H9 (cell line): Measurements from ENCODE around the gene BANF1. TPM values are rescaled to one million over a fixed set of nuclear protein-coding genes. Genes with fewer than 3 reads are reported as not detected.
"Not testable (repeated sequence)": the region's sequence is repeated elsewhere in the genome, so short reads cannot be mapped to it uniquely, and the experiment has no call there.

Experiments used
- DNase-seq: peaks from one replicate; pipeline ENCODE4 v3.0.0-alpha.2; 2017
- H2AFZ ChIP-seq: one replicate; pipeline ENCODE4 v1.6.1; 2013; ENCODE audit warnings: mild to moderate bottlenecking, low read length, control low read depth, moderate library complexity
- H2AK5ac ChIP-seq: 2 replicates; pipeline ENCODE4 v1.6.1; 2013; ENCODE audit warnings: low read length, control low read depth, mixed read lengths; ENCODE audit not compliant: insufficient read length
- H2BK120ac ChIP-seq: one replicate; pipeline ENCODE4 v1.6.1; 2013; ENCODE audit warnings: low read depth, mild to moderate bottlenecking, low read length, control low read depth, inconsistent platforms; ENCODE audit not compliant: poor library complexity, severe bottlenecking
- H2BK12ac ChIP-seq: 2 replicates; pipeline ENCODE4 v1.6.1; 2013; ENCODE audit warnings: low read length, control low read depth, mixed read lengths, low read depth; ENCODE audit not compliant: insufficient read length
- H2BK15ac ChIP-seq: 2 replicates; pipeline ENCODE4 v1.6.1; 2013; ENCODE audit warnings: low read depth, low read length, control low read depth
- H2BK20ac ChIP-seq: one replicate; pipeline ENCODE4 v1.6.1; 2013; ENCODE audit warnings: low read depth, mild to moderate bottlenecking, low read length, control low read depth, inconsistent platforms; ENCODE audit not compliant: poor library complexity, severe bottlenecking
- H2BK5ac ChIP-seq: 2 replicates; pipeline ENCODE4 v1.6.1; 2013; ENCODE audit warnings: low read length, control low read depth, mixed read lengths; ENCODE audit not compliant: insufficient read length
- H3K14ac ChIP-seq: 2 replicates; pipeline ENCODE4 v1.6.1; 2013; ENCODE audit warnings: low read length, control low read depth; ENCODE audit not compliant: insufficient read depth
- H3K18ac ChIP-seq: 2 replicates; pipeline ENCODE4 v1.6.1; 2013; ENCODE audit warnings: low read depth, mild to moderate bottlenecking, mixed read lengths, low read length, control low read depth; ENCODE audit not compliant: insufficient read length
- H3K23ac ChIP-seq: 2 replicates; pipeline ENCODE4 v1.6.1; 2013; ENCODE audit warnings: low read length, control low read depth, mixed read lengths, low read depth; ENCODE audit not compliant: insufficient read length
- H3K23me2 ChIP-seq: 2 replicates; pipeline ENCODE4 v1.6.1; 2013; ENCODE audit warnings: low read depth, mild to moderate bottlenecking, mixed read lengths, low read length, control low read depth; ENCODE audit not compliant: insufficient read length, poor library complexity, severe bottlenecking
- H3K27ac ChIP-seq: 2 replicates; pipeline ENCODE4 v1.5.1; 2013; ENCODE audit warnings: low read length, control low read depth, mixed read lengths, low read depth; ENCODE audit not compliant: insufficient read length
- H3K27me3 ChIP-seq: 2 replicates; pipeline ENCODE4 v1.6.1; 2013; ENCODE audit warnings: low read length, control low read depth, inconsistent platforms; ENCODE audit not compliant: insufficient read depth
- H3K4ac ChIP-seq: 2 replicates; pipeline ENCODE4 v1.6.1; 2013; ENCODE audit warnings: low read depth, mild to moderate bottlenecking, control low read depth, inconsistent platforms, low read length, moderate library complexity
- H3K4me1 ChIP-seq: 2 replicates; pipeline ENCODE4 v1.6.1; 2013; ENCODE audit warnings: low read length, control low read depth, inconsistent platforms; ENCODE audit not compliant: insufficient read depth
- H3K4me2 ChIP-seq: 2 replicates; pipeline ENCODE4 v1.6.1; 2013; ENCODE audit warnings: low read length, control low read depth, mixed read lengths; ENCODE audit not compliant: insufficient read length, insufficient read depth
- H3K56ac ChIP-seq: 2 replicates; pipeline ENCODE4 v1.6.1; 2013; ENCODE audit warnings: low read depth, mild to moderate bottlenecking, mixed read lengths, low read length, control low read depth; ENCODE audit not compliant: insufficient read length
- H3K79me1 ChIP-seq: 2 replicates; pipeline ENCODE4 v1.6.1; 2013; ENCODE audit warnings: low read depth, mild to moderate bottlenecking, moderate library complexity, low read length, control low read depth, inconsistent platforms; ENCODE audit not compliant: insufficient read depth, poor library complexity, severe bottlenecking
- H3K79me2 ChIP-seq: 2 replicates; pipeline ENCODE4 v1.6.1; 2013; ENCODE audit warnings: low read length, control low read depth, inconsistent platforms; ENCODE audit not compliant: insufficient read depth
- H3K9ac ChIP-seq: 2 replicates; pipeline ENCODE4 v1.6.1; 2013; ENCODE audit warnings: low read length, control low read depth, mixed read lengths; ENCODE audit not compliant: insufficient read length; ENCODE audit errors: extremely low read depth
- H3K9me3 ChIP-seq: one replicate; pipeline ENCODE4 v1.6.1; 2013; ENCODE audit warnings: low read depth, low read length, inconsistent platforms; ENCODE audit not compliant: control insufficient read depth
- H3T11ph ChIP-seq: one replicate; pipeline ENCODE4 v1.6.1; 2013; ENCODE audit warnings: mild to moderate bottlenecking, low read length, control low read depth, inconsistent platforms
- H4K20me1 ChIP-seq: one replicate; pipeline ENCODE4 v1.6.1; 2013; ENCODE audit not compliant: control insufficient read depth, insufficient read length, insufficient read depth
- H4K5ac ChIP-seq: 2 replicates; pipeline ENCODE4 v1.6.1; 2013; ENCODE audit warnings: low read depth, mild to moderate bottlenecking, mixed read lengths, low read length, control low read depth; ENCODE audit not compliant: insufficient read length
- H4K8ac ChIP-seq: replicated peaks from 2 replicates; pipeline ENCODE4 v1.6.1; 2013; ENCODE audit warnings: low read length, control low read depth, mixed read lengths, low read depth; ENCODE audit not compliant: insufficient read length
- H4K91ac ChIP-seq: 2 replicates; pipeline ENCODE4 v1.6.1; 2013; ENCODE audit warnings: low read depth, mild to moderate bottlenecking, moderate library complexity, mixed read lengths, low read length, control low read depth; ENCODE audit not compliant: insufficient read length
- H3K27ac Mint-ChIP-seq, 3 experiments: 2 replicates in 2 of 3; 3 replicates in 1 of 3; pipeline ENCODE4 v1.8.0; 2020 to 2021; ENCODE audit warnings: mixed read lengths in 3 of 3, mild to moderate bottlenecking in 1 of 3, moderate library complexity in 1 of 3
- H3K27me3 Mint-ChIP-seq: 2 replicates; pipeline ENCODE4 v1.8.0; 2021; ENCODE audit warnings: low read depth, mild to moderate bottlenecking, moderate library complexity, mixed read lengths
- H3K36me3 Mint-ChIP-seq, 3 experiments: 2 replicates in 2 of 3; 3 replicates in 1 of 3; pipeline ENCODE4 v1.8.0; 2020 to 2021; ENCODE audit warnings: low read depth in 3 of 3, mixed read lengths in 3 of 3; ENCODE audit not compliant: insufficient read depth in 1 of 3
- H3K4me1 Mint-ChIP-seq, 2 experiments: 2 replicates each; pipeline ENCODE4 v1.8.0; 2020; ENCODE audit warnings: mixed read lengths in 2 of 2
- H3K4me3 Mint-ChIP-seq, 2 experiments: 2 replicates in 1 of 2; 3 replicates in 1 of 2; pipeline ENCODE4 v1.8.0; 2020 to 2021; ENCODE audit warnings: mild to moderate bottlenecking in 2 of 2, mixed read lengths in 2 of 2, moderate library complexity in 1 of 2
- H3K9me3 Mint-ChIP-seq, 2 experiments: 2 replicates in 1 of 2; 3 replicates in 1 of 2; pipeline ENCODE4 v1.8.0; 2020; ENCODE audit warnings: mild to moderate bottlenecking in 2 of 2, mixed read lengths in 2 of 2, moderate library complexity in 1 of 2
- WGBS: extraction: QIAGEN DNeasy Blood & Tissue Kit; methylation state at CpG from one replicate; pipeline ENCODE4 v1.1.7; 2013; ENCODE audit warnings: missing lambda C conversion rate, low lambda C conversion rate, mixed read lengths; ENCODE audit not compliant: insufficient read length; ENCODE audit errors: extremely low coverage; 5-methylcytosine and 5-hydroxymethylcytosine counted together
- total RNA-seq: library from RNA; stranded (reverse); gene quantifications from 2 replicates; pipeline ENCODE4 v1.2.1, GENCODE V29; 2021
- TF ChIP-seq, protein P1 (sequence below): fragments of 200-600 bp; sonication (generic); conservative IDR thresholded peaks from 3 replicates; pipeline ENCODE4 v1.8.0; 2021; ENCODE audit warnings: antibody characterized with exemption, mild to moderate bottlenecking

BANF1 gene
- total RNA-seq, 1 experiment from 2014 or later = 346 TPM

DNA sequence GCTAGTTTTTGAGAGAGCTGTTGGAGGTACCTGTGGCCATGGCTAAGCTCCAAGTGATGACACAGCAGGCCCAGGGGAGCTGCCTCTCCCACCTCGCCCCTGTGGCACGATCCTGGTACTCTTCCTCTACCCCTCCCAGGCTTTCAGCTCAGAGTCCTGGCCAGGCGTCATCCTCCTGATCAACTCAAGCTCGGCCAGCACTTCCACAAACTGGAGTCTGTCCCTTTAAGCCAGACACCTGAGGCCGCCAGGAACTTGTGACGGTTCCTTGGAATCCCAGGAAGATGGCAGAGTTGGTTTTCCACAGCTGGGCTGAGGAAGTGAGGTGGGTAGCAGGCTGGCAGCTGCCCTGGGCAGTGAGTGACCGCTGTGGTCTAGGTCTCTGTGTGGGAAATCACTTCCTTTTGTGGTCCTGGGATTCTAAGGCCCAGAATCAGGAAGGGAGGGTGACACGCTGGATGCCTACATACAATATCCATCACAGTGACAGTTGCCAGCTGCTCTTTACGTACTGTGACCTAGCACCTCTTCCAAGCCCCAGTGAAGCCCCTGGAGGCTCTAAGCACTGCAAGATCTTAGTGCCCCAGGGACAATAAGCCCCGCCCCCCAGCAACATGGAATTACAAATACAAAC lies 6.3 kb downstream of the BANF1 start:
- no peak overlapping the region for H4K91ac ChIP-seq
- H3K9me3 ChIP-seq = no peaks in the 10 kb centered on the region
- no peak overlapping the region for H3K14ac ChIP-seq
- H2BK120ac ChIP-seq = no peak overlapping the region
- H3K56ac ChIP-seq = no peak overlapping the region
- no peak for DNase-seq
- H3K36me3 Mint-ChIP-seq = peaks cover 5 to 23% (median 17%) of the 10 kb centered on the region in 3 experiments; a peak in 5 of 7 replicates
- no CpG with 5 or more reads among the region's 10 CpGs for WGBS
- H3K79me1 ChIP-seq = no peaks in the 10 kb centered on the region
- peaks cover 16 to 30% of the 10 kb centered on the region in 2 experiments for H3K4me1 Mint-ChIP-seq
- H4K5ac ChIP-seq = no peak overlapping the region
- H2AFZ ChIP-seq = no peak overlapping the region
- no peak overlapping the region for H3K4ac ChIP-seq
- H3K4me3 Mint-ChIP-seq = no peak overlapping the region
- H3K9ac ChIP-seq = no peak overlapping the region
- H4K8ac ChIP-seq = no peak overlapping the region
- peaks cover 4% of the 10 kb centered on the region; the same call in 1 of the 2 replicates for H3K27me3 ChIP-seq
- no peak overlapping the region for H3K18ac ChIP-seq
- H3K27ac ChIP-seq = no peak overlapping the region
- no peak overlapping the region for H3T11ph ChIP-seq
- H3K27ac Mint-ChIP-seq = no peak overlapping the region; a peak in 1 of 7 replicates
- no peaks in the 10 kb centered on the region for H3K4me1 ChIP-seq
- H2AK5ac ChIP-seq = no peak overlapping the region
- H3K23me2 ChIP-seq = peaks cover 5% of the 10 kb centered on the region
- H3K4me2 ChIP-seq = no peak overlapping the region
- no peaks in the 10 kb centered on the region for H3K79me2 ChIP-seq
- H3K27me3 Mint-ChIP-seq = no peaks in the 10 kb centered on the region; the same call in 1 of the 2 replicates
- H3K23ac ChIP-seq = no peak overlapping the region
- TF ChIP-seq, protein P1, sequence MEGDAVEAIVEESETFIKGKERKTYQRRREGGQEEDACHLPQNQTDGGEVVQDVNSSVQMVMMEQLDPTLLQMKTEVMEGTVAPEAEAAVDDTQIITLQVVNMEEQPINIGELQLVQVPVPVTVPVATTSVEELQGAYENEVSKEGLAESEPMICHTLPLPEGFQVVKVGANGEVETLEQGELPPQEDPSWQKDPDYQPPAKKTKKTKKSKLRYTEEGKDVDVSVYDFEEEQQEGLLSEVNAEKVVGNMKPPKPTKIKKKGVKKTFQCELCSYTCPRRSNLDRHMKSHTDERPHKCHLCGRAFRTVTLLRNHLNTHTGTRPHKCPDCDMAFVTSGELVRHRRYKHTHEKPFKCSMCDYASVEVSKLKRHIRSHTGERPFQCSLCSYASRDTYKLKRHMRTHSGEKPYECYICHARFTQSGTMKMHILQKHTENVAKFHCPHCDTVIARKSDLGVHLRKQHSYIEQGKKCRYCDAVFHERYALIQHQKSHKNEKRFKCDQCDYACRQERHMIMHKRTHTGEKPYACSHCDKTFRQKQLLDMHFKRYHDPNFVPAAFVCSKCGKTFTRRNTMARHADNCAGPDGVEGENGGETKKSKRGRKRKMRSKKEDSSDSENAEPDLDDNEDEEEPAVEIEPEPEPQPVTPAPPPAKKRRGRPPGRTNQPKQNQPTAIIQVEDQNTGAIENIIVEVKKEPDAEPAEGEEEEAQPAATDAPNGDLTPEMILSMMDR = no peak
- H4K20me1 ChIP-seq = no peaks in the 10 kb centered on the region
- H2BK5ac ChIP-seq = no peak overlapping the region
- H2BK15ac ChIP-seq = no peak overlapping the region
- no peak overlapping the region for H2BK20ac ChIP-seq
- H2BK12ac ChIP-seq = no peak overlapping the region
- H3K9me3 Mint-ChIP-seq = no peaks in the 10 kb centered on the region

DNA sequence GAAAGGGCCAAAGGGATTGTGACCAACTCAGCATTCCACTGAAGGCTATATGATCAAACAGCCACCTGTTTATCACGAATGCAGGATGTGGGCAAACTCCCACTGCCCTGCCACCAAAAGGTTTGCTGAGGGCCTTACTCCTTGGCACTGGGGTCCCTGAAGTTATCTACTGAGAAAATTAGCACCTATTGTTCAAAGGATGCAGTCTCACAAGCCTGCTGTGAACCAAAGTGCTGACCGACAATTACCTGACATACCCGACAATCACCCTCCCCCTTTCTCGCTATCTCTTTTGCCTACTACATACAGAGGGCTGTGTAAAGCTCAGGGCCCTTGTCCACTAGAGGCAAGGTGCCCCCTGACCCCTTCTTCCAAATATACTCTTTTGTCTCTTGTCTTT lies 7.7 kb downstream of the BANF1 start:
- not testable (repeated sequence) for H2BK20ac ChIP-seq, H4K91ac ChIP-seq, H3K9me3 ChIP-seq, H3K23ac ChIP-seq, H2BK15ac ChIP-seq, H4K20me1 ChIP-seq, H3K9me3 Mint-ChIP-seq, H3K4me2 ChIP-seq, H2AK5ac ChIP-seq, H3K4me1 ChIP-seq, H3K23me2 ChIP-seq, H3K4ac ChIP-seq, DNase-seq, H2BK5ac ChIP-seq, H3K14ac ChIP-seq, H2AFZ ChIP-seq, H3K27ac ChIP-seq, H2BK12ac ChIP-seq, H3K18ac ChIP-seq, H3K9ac ChIP-seq, H3K27me3 Mint-ChIP-seq, H3K4me3 Mint-ChIP-seq, H3T11ph ChIP-seq, H3K56ac ChIP-seq, H4K5ac ChIP-seq, H3K27ac Mint-ChIP-seq, H3K79me2 ChIP-seq, H3K79me1 ChIP-seq, H4K8ac ChIP-seq, H3K27me3 ChIP-seq, H2BK120ac ChIP-seq
- WGBS = no CpG with 5 or more reads among the region's 4 CpGs
- Mint-ChIP-seq H3K4me1 (peaks cover 16 to 30% of the 10 kb centered on the region in 2 experiments), H3K36me3 (peaks cover 0 to 11% (median 3%) of the 10 kb centered on the region in 3 experiments; a peak in 4 of 7 replicates)
